Activated T-helper 1 cell treated with Interleukin-2 at 50 U/mL for 16 hours (primary cell): ENCODE data around the gene MIR17HG.
A peak's percentile ranks its signal among the peaks of the same experiment; 100 is the strongest.
"Not testable (repeated sequence)": the region's sequence is repeated elsewhere in the genome, so short reads cannot be mapped to it uniquely, and the experiment has no call there.

Experiments
- DNase-seq: peaks from one replicate; pipeline ENCODE4 v3.0.0-alpha.2; 2020; ENCODE audit warnings: low read depth

Gene MIR17HG

GRCh38 chr13:91347202-91347995 is at the start of gene MIR17HG:
Gene MIR17HG (plus strand): TSS chr13:91347687.
- DNase-seq: peak; percentile 80

GRCh38 chr13:91298060-91298459 is 49.4 kb upstream of the MIR17HG start:
- no peak for DNase-seq

- no peak for DNase-seq
These were observed 45.4 kb upstream of the MIR17HG start for GRCh38 chr13:91302111-91302510.

- no peak for DNase-seq
These were observed 44.5 kb upstream of the MIR17HG start for GRCh38 chr13:91303031-91303430.

GRCh38 chr13:91304741-91305140 is 42.7 kb upstream of the MIR17HG start:
- no peak for DNase-seq

GRCh38 chr13:91305652-91306051 is 41.8 kb upstream of the MIR17HG start:
- DNase-seq: no peak

GRCh38 chr13:91307887-91308286 is 39.6 kb upstream of the MIR17HG start:
- no peak for DNase-seq

- DNase-seq: no peak
These were observed 39.2 kb upstream of the MIR17HG start for GRCh38 chr13:91308299-91308698.

- no peak for DNase-seq
These were observed 36.0 kb upstream of the MIR17HG start for GRCh38 chr13:91311491-91311890.

GRCh38 chr13:91312324-91312723 is 35.2 kb upstream of the MIR17HG start:
- DNase-seq: no peak

GRCh38 chr13:91313103-91313502 is 34.4 kb upstream of the MIR17HG start:
- no peak for DNase-seq

- no peak for DNase-seq
These were observed 33.9 kb upstream of the MIR17HG start for GRCh38 chr13:91313581-91313980.

- no peak for DNase-seq
These were observed 32.6 kb upstream of the MIR17HG start for GRCh38 chr13:91314888-91315287.

- no peak for DNase-seq
These were observed 28.6 kb upstream of the MIR17HG start for GRCh38 chr13:91318886-91319285.

- DNase-seq: no peak
These were observed 27.5 kb upstream of the MIR17HG start for GRCh38 chr13:91319996-91320395.

- DNase-seq: not testable (repeated sequence)
These were observed 26.5 kb upstream of the MIR17HG start for GRCh38 chr13:91320990-91321389.

- no peak for DNase-seq
These were observed 24.1 kb upstream of the MIR17HG start for GRCh38 chr13:91323349-91323748.

- DNase-seq: no peak
These were observed 21.3 kb upstream of the MIR17HG start for GRCh38 chr13:91326146-91326545.

GRCh38 chr13:91328726-91329125 is 18.8 kb upstream of the MIR17HG start:
- no peak for DNase-seq

GRCh38 chr13:91329733-91330132 is 17.8 kb upstream of the MIR17HG start:
- DNase-seq: no peak

- no peak for DNase-seq
These were observed 16.2 kb upstream of the MIR17HG start for GRCh38 chr13:91331047-91331915.

GRCh38 chr13:91346062-91346461 is 1.4 kb upstream of the MIR17HG start:
- no peak for DNase-seq

- DNase-seq: peak; percentile 18
These were observed 661 bp upstream of the MIR17HG start for GRCh38 chr13:91346850-91347201.
